HG03457 (cell line): Measurements from ENCODE around the gene SLC9A6.
"Not testable (repeated sequence)": the region's sequence is repeated elsewhere in the genome, so short reads cannot be mapped to it uniquely, and the experiment has no call there.

Experiments used
- ATAC-seq: cut with Tn5 transposase; IDR thresholded peaks from one replicate; pipeline ENCODE4 v1.9.1; 2021; ENCODE audit warnings: moderate number of reproducible peaks; ENCODE audit not compliant: unreplicated experiment

Gene SLC9A6

GRCh38 chrX:136061286-136061685 lies 76.1 kb downstream of the SLC9A6 start:
- ATAC-seq = no peak

DNA sequence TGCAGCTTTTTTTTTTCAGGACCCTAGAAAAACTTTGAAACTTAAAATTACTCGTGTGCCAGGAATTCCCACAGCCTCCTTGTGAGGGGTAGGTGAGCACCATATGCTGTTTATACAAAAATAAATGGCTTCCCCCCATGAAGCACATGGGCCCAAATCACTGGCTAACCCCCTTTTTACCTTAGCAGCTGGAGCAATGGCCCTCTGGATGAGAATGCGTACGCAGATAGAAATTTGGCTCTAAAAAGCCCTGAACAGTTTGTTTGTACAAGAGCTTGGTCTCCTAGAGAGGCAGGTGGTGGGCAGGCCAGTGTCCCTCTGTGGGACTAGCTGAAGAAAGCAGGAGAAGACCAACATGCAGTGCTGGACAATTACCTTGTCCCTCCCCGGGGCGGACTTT lies 76.5 kb downstream of the SLC9A6 start:
- ATAC-seq = no peak

GRCh38 chrX:136063340-136064079 lies 78.3 kb downstream of the SLC9A6 start:
- no peak for ATAC-seq

- no peak for ATAC-seq
These were observed 79.4 kb downstream of the SLC9A6 start for GRCh38 chrX:136064661-136065043.

DNA sequence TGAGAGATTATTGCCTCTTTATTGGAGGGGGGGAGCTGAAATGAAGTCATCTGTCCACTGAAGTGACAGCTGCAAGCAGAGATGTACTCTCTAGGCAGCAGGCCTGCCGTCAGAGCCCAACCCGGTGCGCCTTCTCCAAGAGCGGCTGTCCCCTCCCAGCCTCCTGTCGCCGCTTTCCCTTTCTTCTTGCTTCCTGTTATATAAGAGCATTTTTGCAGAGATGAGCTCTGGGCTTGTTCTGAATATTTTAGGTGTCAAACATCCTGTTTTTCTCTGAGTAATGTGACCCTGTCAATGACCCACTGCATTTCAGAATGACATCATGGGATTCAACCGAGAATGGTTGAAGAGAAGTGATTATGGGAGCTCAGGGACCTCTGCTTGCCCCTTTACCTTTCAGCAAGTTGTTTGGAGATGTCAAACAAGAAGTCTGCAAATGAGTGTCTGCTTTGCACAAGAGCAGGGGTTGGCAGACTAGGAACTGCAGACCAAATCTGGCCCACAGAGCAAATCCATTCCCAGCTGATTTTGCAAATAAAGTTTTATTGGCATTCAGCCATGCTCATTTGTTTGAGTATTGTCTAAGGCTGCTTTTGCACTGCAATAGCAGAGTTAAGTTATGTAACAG lies 79.9 kb downstream of the SLC9A6 start:
- no peak for ATAC-seq

GRCh38 chrX:136067097-136067496 lies 81.9 kb downstream of the SLC9A6 start:
- ATAC-seq = no peak

DNA sequence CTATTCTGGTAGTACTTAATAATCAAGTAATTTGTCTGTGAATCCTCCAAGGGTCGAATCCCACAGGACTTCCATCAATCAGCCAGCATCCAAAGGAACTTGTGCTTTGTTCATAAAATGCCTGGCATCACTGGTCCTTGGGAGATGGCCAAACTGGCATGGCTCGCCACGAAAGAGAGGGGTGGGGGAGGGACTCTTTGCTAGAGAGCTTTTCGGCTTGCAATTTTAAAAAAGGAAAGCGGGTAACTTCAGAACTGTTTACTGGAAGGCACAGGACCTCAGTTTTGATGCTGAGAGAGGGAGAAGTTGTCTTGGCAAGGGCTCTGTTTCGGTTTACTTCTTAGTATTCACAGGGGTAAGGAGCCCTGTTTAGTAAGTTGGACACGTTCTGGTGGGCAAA lies 82.7 kb downstream of the SLC9A6 start:
- no peak for ATAC-seq

- ATAC-seq = no peak
These were observed 91.7 kb downstream of the SLC9A6 start for GRCh38 chrX:136076942-136077341.

DNA sequence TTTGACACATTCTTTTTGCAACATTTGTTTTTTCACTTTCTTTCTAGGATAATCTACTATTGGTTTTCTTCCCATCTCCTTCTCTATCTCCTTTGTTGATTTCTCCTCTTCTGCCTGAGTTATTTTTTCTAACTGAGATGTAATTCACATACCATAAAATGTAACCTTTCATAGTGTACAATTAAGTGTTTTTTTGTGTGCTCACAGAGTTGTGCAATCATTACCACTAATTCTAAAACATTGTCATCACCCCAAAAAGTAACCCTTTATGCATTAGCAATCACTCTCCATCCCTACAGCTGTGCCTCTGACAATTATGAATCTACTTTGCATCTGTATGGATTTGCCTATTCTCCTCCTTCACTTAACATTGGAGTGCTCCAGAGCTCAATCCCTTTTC lies 95.5 kb downstream of the SLC9A6 start:
- ATAC-seq = no peak

- no peak for ATAC-seq
These were observed 101.3 kb downstream of the SLC9A6 start for GRCh38 chrX:136086521-136086920.

DNA sequence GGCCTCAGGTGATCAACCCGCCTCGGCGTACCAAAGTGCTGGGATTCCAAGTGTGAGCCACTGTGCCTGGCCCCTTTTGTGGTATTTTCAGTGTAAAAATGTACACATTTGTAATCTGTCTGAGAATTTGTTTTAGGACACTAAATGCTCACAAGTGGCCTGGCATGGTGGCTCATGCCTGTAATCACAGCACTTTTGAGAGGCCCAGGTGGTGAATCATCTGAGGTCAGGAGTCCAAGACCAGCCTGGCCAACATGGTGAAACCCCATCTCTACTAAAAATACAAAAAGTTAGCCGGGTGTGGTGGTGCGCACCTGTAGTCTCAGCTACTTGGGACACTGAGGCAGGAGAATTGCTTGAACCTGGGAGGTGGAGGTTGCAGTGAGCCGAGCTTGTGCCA lies 106.7 kb downstream of the SLC9A6 start:
- ATAC-seq = not testable (repeated sequence)

DNA sequence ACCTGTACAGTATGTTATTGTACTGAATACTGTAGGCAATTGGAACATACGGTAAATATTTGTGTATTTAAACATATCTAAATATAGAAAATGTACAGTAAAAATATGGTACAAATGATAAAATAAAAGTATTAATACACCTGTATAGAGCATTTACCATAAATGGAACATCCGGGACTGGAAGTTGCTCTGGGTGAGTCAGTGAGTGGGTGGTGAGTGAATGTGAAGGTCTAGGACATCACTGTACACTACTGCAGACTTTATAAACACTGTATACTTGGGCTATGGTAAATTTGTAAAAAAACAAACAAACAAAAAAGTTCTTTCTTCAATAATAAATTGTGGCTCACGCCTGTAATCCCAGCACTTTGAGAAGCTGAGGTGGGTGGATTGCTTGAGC lies 109.7 kb downstream of the SLC9A6 start:
- no peak for ATAC-seq
